HL-60/S4 treated with phorbol 12-myristate 13-acetate at 8.2 ng/mL for 4 days and 3 days (cell line): ENCODE results near the gene ACADSB.

Source experiments
- in situ Hi-C: fragments of 300-500 bp; cut with MboI; formaldehyde crosslinking; loops from 2 replicates; pipeline ENCODE4 v1.15.0; 2022; ENCODE audit warnings: low sequenced_read_pairs

Gene ACADSB

GRCh38 chr10:123008355-123009104 is at the start of gene ACADSB, which contains the start of gene IKZF5:
Gene ACADSB, plus strand, starts transcription at chr10:123009006. Its CDS starts 24 bp downstream, at chr10:123009030.
Gene IKZF5, minus strand, starts transcription at chr10:123008795. Its CDS starts 10,170 bp downstream, at chr10:122998625.
- in situ Hi-C loops, result no loop called here

- in situ Hi-C loops, result no loop called here
Measured at GRCh38 chr10:122962405-122962804, 46.4 kb upstream of the ACADSB start.

GRCh38 chr10:122966879-122967278 is 41.9 kb upstream of the ACADSB start:
- in situ Hi-C loops, result no loop called here

GRCh38 chr10:122968698-122969097 is 40.1 kb upstream of the ACADSB start:
- in situ Hi-C loops, result no loop called here

- in situ Hi-C loops, result no loop called here
Measured at GRCh38 chr10:122974023-122974422, 34.8 kb upstream of the ACADSB start.

GRCh38 chr10:122974543-122975064 is 34.2 kb upstream of the ACADSB start:
- in situ Hi-C loops, result no loop called here

- in situ Hi-C loops, result no loop called here
Measured at GRCh38 chr10:122980209-122981065, 28.4 kb upstream of the ACADSB start, which contains the start of gene PSTK. Gene PSTK, plus strand, starts transcription at chr10:122980401. Its CDS starts 79 bp downstream, at chr10:122980480.

- in situ Hi-C loops, result no loop called here
Measured at GRCh38 chr10:122981066-122981464, 27.7 kb upstream of the ACADSB start.

GRCh38 chr10:122983898-122984297 is 24.9 kb upstream of the ACADSB start:
- in situ Hi-C loops, result no loop called here

GRCh38 chr10:122984708-122985107 is 24.1 kb upstream of the ACADSB start:
- in situ Hi-C loops, result no loop called here

GRCh38 chr10:122986335-122986734 is 22.5 kb upstream of the ACADSB start:
- in situ Hi-C loops, result no loop called here

GRCh38 chr10:122988501-122988900 is 20.3 kb upstream of the ACADSB start:
- in situ Hi-C loops, result no loop called here

- in situ Hi-C loops, result no loop called here
Measured at GRCh38 chr10:122990278-122990677, 18.5 kb upstream of the ACADSB start.

- in situ Hi-C loops, result no loop called here
Measured at GRCh38 chr10:122992031-122992585, 16.7 kb upstream of the ACADSB start.

GRCh38 chr10:122993797-122994336 is 14.9 kb upstream of the ACADSB start:
- in situ Hi-C loops, result no loop called here

- in situ Hi-C loops, result no loop called here
Measured at GRCh38 chr10:122995936-122996335, 12.9 kb upstream of the ACADSB start.

- in situ Hi-C loops, result no loop called here
Measured at GRCh38 chr10:122997864-122998263, 10.9 kb upstream of the ACADSB start.

- in situ Hi-C loops, result no loop called here
Measured at GRCh38 chr10:122998360-122998917, 10.4 kb upstream of the ACADSB start.

- in situ Hi-C loops, result no loop called here
Measured at GRCh38 chr10:122998934-122999333, 9.9 kb upstream of the ACADSB start.

- in situ Hi-C loops, result no loop called here
Measured at GRCh38 chr10:122999347-122999746, 9.5 kb upstream of the ACADSB start.

- in situ Hi-C loops, result no loop called here
Measured at GRCh38 chr10:123000155-123000554, 8.7 kb upstream of the ACADSB start.
